Left ventricle myocardium superior (tissue), 1 donor: ENCODE measurements around the gene RPS10. TPM values are rescaled to one million over a fixed set of nuclear protein-coding genes. Genes with fewer than 3 reads are reported as not detected.

Experiments
- ATAC-seq: fragments of 200-7000 bp; cut with Tn5 transposase; one replicate; pipeline ENCODE4 v1.9.1; 2020; ENCODE audit warnings: mild to moderate bottlenecking, moderate library complexity
- DNase-seq: peaks from one replicate; pipeline ENCODE4 v3.0.0-alpha.2; 2020
- intact Hi-C: fragments of 100-400 bp; cut with micrococcal nuclease; formaldehyde crosslinking; loops from one replicate; pipeline ENCODE4 v1.11.0; 2022
- total RNA-seq: library from RNA; stranded (reverse); fragmentation: NEBNext Ultra II Directional; extraction: Animal tissue kit (Norgen Biotek cat#: 25700); gene quantifications from one replicate; pipeline ENCODE4 v1.2.1, GENCODE V29; 2021
- donor health status: DM: no; HTN: yes; CAD: no; lungs with severe emphysema.

RPS10 gene
- total RNA-seq, 1 donor from 2014 or later: 604 TPM

- intact Hi-C loops: loop anchor here (10.0 kb wide), 1 partner anchor 147 kb away; no protein-coding TSS in a partner anchor
- DNase-seq (no peak), ATAC-seq (no peak)
Observed at GRCh38 chr6:34457382-34457741, 31.5 kb upstream of the RPS10 start.

DNA sequence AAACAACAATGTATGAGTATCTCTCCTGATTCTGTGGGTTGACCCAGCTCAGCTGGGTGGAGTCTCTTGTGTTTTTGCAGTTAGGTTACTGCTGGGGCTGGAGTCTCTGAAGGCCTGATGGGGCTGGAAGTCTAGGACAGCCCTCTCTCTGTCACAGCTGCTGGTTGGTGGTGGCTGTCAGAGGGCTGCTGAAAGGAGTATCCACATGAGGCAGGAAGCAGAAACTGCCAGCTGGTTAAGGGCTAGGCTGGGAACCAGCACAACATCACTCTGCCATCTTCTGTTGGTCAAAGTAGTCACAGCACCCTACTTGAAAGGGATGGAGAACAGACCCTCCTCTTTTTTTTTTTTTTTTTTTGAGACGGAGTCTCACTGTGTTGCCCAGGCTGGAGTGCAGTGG lies 30.0 kb upstream of the RPS10 start:
- intact Hi-C loops: loop anchor here (10.0 kb wide), 1 partner anchor 149 kb away; no protein-coding TSS in a partner anchor
- ATAC-seq: no peak
- no peak for DNase-seq

DNA sequence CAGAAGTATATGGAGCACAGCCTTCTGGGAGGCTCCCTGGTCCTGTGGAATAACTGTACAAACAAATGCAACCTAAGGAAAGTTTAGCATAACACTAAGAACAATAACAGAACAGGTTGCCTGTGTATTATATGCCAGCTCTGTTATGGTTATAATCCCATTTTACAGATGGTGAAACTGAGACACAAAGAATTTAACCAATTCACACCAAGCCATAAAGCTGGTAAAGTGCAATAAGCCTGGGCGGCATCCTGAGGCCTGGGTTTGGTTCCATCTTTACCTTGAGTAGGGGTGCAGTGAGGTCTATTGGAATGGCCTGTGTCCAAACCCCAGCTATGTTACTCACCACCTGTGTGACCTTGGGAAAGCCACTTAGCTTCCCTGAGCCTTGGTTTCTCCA lies 25.3 kb upstream of the RPS10 start:
- DNase-seq: no peak
- ATAC-seq: no peak
- intact Hi-C loops: loop anchor here (10.0 kb wide), 1 partner anchor 154 kb away; no protein-coding TSS in a partner anchor

GRCh38 chr6:34447910-34448309 lies 22.0 kb upstream of the RPS10 start:
- DNase-seq (no peak), ATAC-seq (no peak)
- intact Hi-C loops: no loop called here

DNA sequence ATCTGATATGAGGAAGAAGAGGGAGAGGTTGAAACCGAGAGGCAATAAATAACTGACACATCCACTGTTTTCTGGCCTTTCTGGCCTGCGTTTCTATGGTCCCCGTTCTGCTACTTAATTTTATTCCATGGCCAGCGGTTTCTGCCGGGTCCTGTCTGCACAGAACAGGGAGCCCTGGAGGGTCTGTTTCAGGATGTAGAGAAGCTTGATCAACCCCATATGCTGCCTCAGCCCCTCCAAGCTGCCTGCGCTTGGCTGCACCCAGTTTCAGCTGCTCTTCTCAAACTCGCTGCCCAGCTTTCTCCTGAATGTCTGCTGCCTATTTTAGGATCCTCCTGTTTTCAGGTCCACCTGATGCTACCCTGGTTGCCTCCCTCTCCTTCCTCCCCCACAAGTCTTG lies 21.5 kb upstream of the RPS10 start:
- intact Hi-C loops: no loop called here
- ATAC-seq: no peak

DNA sequence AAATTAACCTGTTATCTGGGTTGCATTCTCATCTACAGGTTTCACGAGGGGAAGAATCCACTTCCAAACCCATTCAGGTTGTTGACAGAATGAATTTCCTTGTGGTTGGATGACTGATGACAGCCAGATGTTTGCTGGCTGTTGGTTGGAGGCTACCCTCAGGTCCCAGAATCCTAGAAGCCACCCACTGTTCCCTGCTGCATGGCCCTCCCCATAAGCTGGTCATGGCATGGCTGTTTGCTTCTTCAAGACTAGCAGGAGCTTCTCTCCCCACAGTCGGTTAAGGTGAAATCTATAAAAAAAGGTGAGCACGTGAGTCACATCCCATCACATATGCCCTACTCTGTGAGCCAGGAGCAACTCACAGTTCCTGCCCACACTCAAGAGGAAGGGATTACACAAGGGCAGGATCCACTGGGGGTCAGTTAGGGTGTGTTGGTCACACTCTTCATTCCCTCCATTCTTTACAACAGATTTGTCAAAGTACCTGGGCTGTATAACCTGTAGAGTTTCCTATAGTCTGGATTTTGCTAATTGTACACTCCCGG lies 19.5 kb upstream of the RPS10 start:
- intact Hi-C loops: no loop called here
- ATAC-seq (no peak), DNase-seq (no peak)

More for the DNA sequence above, 21.5 kb upstream of the RPS10 start:
- no peak for DNase-seq

- ATAC-seq (no peak), DNase-seq (no peak)
- intact Hi-C loops: no loop called here
Observed at GRCh38 chr6:34441526-34441925, 15.7 kb upstream of the RPS10 start.

- no peak for ATAC-seq
- intact Hi-C loops: no loop called here
- no peak for DNase-seq
Observed at GRCh38 chr6:34439442-34439841, 13.6 kb upstream of the RPS10 start.

DNA sequence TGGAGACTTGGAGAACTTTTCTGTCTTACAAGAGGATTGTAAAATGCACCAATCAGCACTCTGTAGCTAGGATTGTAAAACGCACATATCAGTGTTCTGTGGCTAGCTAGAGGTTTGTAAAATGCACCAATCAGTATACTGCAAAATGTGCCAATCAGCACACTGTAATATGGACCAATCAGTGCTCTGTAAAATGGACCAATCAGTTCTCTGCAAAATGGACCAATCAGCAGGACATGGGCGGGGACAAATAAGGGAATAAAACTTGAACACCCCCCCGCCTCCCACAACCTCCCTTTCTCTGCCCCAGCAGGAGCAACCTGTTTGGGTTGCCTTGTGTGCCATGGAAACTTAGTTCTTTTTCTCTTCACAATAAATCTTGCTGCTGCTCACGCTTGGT lies 12.8 kb upstream of the RPS10 start:
- DNase-seq (no peak), ATAC-seq (no peak)
- intact Hi-C loops: no loop called here

DNA sequence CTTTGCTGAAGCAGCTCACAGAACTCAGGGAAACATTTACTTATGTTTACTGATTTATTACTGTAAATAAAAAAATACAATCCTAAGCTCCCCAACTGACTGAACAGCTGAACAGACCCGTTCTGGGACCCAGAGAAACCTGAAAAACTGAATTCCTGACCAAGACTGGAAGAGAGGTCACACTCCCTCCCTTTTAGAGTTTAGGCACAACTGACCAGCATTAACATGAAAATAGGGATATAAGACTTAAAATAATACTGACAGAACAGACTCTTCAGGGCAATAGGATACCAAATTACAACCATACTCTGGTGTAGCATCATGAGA lies 11.7 kb upstream of the RPS10 start:
- no peak for ATAC-seq
- no peak for DNase-seq
- intact Hi-C loops: no loop called here

DNA sequence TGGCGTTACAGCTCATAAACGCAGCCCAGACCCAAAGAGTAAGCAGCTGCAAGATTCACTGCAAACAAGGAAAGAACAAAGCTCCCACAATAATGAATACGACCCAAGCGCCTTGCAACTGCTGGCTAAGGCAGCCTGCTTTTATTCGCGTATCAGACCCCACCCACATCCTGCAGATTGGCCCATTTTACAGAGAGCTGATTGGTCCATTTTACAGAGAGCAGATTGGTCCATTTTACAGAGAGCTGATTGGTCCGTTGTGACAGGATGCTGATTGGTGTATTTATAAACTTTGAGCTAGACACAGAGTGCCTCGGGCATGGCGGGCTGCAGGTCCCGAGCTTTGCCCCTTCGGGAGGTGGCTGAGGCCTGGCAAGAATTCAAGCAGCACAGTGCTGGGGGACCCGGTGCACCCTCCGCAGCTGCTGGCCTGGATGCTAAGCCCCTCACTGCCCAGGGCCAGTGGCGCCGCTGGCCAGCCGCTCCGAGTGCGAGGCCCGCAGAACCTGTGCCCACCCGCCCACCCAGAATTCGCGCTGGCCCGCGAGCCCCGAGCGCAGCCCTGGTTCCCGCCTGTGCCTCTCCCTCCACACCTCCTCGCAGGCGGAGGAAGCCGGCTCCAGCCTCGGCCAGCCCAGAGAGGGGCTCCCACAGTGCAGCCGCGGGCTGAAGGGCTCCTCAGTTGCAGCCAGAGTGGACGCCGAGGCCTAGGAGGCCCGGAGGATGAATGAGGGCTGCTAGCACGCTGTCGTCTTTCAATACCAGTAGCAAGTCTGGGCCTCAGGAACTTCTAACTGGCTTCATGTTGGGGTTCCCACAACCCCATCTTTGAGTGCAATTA lies 11.2 kb upstream of the RPS10 start:
- intact Hi-C loops: no loop called here
- no peak for DNase-seq
- ATAC-seq: no peak

- ATAC-seq: no peak
- intact Hi-C loops: no loop called here
- DNase-seq: no peak
Observed at GRCh38 chr6:34435916-34436315, 10.0 kb upstream of the RPS10 start.

DNA sequence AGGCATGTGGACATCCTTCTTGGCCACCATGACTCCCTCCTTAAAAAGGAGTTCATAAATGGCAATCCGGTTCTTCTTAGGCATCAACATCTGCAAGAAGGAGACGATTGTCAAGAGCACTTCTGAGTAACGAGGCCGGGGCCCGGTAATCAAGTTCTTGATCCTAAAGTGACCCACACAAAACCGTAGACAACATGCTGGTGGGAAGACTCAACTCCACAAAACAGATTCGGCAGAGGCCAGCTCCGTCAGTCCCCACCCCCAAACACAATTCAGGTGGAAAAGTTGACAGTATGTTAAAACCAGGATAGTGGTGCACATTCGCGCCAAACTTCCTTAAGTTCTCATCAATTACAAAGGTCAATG lies 754 bp downstream of the RPS10 start:
- DNase-seq: no peak
- ATAC-seq: no peak
- intact Hi-C loops: no loop called here

- ATAC-seq (no peak), DNase-seq (no peak)
- intact Hi-C loops: no loop called here
Observed at GRCh38 chr6:34424200-34425131, 1.4 kb downstream of the RPS10 start.

DNA sequence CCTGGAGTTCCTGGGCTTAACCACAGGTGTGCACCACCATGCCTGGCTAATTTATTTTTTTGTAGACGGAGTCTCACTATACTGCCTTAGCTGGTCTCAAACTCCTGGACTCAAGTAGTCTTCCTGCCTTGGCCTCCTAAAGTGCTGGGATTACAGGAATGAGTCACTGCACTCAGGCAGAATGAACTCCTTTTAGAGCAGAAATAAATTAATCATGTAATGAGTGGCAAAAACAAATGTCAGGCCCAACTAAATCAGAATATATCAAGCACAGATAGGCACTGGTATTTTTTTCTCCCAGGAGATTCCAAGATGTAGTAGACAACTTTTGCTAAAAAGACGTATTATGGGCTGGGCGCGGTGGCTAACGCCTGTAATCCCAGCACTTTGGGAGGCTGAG lies 2.6 kb downstream of the RPS10 start:
- intact Hi-C loops: no loop called here
- no peak for DNase-seq
- no peak for ATAC-seq

GRCh38 chr6:34418367-34418766 lies 7.5 kb downstream of the RPS10 start:
- intact Hi-C loops: loop anchor here (10.0 kb wide), 1 partner anchor 224 kb away; no protein-coding TSS in a partner anchor
- DNase-seq (no peak), ATAC-seq (no peak)

DNA sequence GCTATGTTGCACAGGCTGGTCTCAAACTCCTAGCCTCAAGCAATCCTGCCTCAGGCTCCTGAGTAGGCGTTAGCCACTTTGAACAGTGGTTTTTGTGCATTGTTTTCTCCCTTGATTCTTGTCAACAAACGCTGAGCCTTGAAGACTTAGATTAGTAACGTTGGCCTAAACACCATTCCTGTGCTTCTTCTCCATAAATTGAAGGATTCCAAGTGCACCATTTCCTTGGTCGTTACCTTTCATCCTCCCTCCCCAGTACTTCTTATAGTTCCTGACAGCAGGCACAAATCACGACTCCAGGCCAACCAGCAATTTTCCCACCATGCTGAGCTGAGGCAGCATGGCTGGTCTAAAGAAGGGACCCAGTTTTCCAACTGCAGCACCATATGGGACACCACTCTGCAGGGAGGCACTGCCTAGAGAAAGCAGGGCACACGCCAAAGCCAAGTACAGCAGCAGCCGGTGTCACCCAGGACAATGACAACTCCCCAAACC lies 8.9 kb downstream of the RPS10 start:
- intact Hi-C loops: loop anchor here (10.0 kb wide), 1 partner anchor 222 kb away; no protein-coding TSS in a partner anchor
- ATAC-seq: no peak
- no peak for DNase-seq

GRCh38 chr6:34414999-34415858 lies 10.6 kb downstream of the RPS10 start:
- ATAC-seq (peak; percentile 92), DNase-seq (no peak)
- intact Hi-C loops: loop anchor here (10.0 kb wide), 1 partner anchor 220 kb away; no protein-coding TSS in a partner anchor
